Neural cell (in vitro differentiated cells): ENCODE data around the gene ERGIC3.

Source experiments
- MXI1 ChIP-seq: fragments of 450-650 bp; conservative IDR thresholded peaks from 2 replicates; pipeline ENCODE4 v1.6.1; 2014; ENCODE audit warnings: antibody characterized with exemption, mild to moderate bottlenecking; ENCODE audit not compliant: poor library complexity, severe bottlenecking
- TF ChIP-seq, protein P1 (sequence below): fragments of 450-650 bp; IDR thresholded peaks from 2 replicates; pipeline ENCODE4 v1.5.1; 2014; ENCODE audit warnings: antibody characterized with exemption, mild to moderate bottlenecking, moderate library complexity; ENCODE audit not compliant: poor library complexity, severe bottlenecking

DNA sequence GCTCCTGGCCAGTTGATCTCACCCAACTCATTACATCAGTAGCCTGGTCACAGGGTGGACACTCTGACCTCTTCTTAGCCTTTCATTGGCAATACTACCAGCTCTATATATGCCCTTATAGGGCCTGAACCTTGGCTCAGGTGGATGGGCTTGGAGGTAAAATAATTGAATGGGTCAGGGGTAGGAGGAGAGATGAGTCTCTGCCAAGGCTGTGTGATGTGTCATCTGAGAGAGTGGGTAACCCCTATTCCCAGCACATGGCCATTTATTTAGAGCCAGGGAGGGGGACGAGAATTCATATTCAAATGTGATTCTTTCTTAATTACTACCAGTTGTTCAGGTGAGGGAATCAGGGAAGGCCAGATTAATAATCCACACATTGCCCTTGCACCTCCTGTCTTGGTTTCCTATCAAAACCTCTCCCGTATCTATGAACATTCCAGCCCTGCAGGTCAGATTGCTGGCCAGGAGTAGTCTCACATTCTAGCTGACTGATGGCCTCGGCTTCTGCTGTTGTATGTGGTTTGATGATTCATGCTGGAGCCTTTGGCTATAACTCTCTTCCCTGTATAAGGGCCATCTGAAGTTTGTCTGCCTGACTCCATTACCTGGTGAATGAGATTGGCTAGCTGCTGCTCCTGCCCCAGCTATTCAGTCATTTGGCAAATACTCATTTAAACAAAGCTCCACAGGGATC, 25.8 kb upstream of the ERGIC3 start:
- TF ChIP-seq, protein P1, sequence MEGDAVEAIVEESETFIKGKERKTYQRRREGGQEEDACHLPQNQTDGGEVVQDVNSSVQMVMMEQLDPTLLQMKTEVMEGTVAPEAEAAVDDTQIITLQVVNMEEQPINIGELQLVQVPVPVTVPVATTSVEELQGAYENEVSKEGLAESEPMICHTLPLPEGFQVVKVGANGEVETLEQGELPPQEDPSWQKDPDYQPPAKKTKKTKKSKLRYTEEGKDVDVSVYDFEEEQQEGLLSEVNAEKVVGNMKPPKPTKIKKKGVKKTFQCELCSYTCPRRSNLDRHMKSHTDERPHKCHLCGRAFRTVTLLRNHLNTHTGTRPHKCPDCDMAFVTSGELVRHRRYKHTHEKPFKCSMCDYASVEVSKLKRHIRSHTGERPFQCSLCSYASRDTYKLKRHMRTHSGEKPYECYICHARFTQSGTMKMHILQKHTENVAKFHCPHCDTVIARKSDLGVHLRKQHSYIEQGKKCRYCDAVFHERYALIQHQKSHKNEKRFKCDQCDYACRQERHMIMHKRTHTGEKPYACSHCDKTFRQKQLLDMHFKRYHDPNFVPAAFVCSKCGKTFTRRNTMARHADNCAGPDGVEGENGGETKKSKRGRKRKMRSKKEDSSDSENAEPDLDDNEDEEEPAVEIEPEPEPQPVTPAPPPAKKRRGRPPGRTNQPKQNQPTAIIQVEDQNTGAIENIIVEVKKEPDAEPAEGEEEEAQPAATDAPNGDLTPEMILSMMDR = no peak
- no peak for TF ChIP-seq MXI1
